GM19328 (cell line): ENCODE data around the gene ICAM2.
"Not testable (repeated sequence)": the region's sequence is repeated elsewhere in the genome, so short reads cannot be mapped to it uniquely, and the experiment has no call there.

Source experiments
- ATAC-seq: cut with Tn5 transposase; IDR thresholded peaks from one replicate; pipeline ENCODE4 v1.9.1; 2021; ENCODE audit warnings: mild to moderate bottlenecking, moderate library complexity; ENCODE audit not compliant: unreplicated experiment

ICAM2 gene

DNA sequence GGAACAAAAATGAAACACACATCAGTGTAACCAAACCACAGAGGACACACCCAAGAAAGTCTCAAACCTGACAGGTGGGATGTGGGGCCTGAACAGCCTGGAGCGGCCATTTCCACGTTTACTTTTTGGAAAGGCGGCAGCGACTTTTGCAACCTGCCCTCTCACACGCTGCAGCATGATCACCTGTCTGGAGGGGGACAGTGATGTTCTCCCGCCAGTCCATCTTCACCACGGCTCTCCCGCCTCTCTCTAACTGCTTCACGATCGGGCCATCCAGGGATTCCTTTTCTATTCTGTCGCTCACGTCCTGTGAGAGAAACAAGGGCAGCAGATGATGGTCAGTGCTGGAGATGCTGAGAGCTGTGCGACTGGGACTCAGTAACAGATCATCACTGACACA, 24.7 kb upstream of the ICAM2 start:
- no peak for ATAC-seq

GRCh38 chr17:64042700-64043485, 22.5 kb upstream of the ICAM2 start:
- no peak for ATAC-seq

DNA sequence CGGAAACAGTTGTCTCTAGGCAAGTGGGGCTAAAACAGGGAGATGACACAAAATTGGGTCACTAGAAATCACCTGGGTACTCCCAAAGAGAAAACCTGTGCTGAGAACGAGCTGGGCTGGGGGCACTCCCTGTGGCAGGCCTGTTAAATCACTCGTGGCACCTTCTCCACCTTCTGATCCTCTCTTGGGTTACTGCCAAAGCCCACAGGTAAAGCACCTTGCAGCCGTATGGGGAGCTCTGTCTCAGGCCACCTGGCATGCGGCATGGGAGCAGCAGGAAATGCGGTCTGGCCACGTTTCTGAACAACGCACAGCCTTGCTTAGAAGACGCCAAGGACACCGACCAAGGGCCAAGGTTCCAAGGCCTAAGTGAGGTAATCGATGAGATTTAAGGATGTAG, 21.5 kb upstream of the ICAM2 start:
- no peak for ATAC-seq

- ATAC-seq = no peak
These were observed 19.8 kb upstream of the ICAM2 start for GRCh38 chr17:64040206-64040605.

DNA sequence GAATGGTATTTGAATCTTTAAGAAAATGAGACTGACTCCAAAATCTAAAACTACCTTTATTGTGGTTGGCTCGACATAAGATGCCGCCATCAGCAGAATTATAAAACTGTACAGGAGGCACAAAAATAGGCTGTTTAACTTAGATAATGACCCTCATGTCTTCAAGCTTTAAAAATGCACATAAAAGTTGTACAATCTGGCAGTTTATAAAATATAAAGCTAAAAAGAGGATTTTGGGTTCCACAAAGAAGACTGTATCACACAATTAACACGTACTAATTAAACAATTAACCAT, 18.6 kb upstream of the ICAM2 start:
- ATAC-seq = no peak

DNA sequence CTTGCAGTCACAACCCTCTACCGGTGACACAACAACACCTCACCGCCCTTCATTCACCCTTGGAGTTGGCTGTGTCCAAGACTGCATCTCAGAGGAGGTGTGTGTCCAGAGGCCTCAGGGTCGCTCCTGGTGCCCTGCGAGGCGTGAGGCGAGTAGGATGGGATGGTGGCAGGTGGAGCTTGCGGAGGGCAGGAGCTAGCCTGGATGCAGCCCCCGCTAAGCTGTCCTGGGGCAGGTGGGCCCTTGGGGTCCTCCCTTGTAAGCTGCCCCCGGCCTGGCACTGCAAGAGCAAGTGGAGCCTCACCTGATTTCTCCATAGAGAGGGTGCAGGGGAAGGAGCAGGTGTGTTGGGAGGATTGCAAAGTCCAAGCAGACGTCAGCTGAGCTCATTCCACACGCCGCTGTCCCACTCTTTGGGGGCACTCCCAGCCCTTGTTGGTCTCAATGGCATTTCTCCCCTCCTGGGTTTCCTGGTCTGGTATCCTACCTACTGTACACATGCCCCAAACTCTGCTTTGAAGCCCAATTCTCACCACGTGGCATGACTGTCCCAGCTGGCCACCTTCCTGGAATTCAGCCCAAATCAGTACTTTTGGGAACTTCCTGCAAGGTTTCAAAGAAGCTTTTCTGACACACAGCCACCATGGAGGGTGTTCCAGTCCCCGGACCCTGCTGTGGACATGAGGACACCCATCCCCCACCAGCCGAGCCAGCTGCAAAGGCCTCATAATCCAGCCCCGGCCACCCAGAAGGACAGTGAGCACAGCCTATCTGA, 18.1 kb upstream of the ICAM2 start:
- ATAC-seq = no peak

GRCh38 chr17:64037802-64038201, 17.4 kb upstream of the ICAM2 start:
- ATAC-seq = no peak

GRCh38 chr17:64037180-64037579, 16.7 kb upstream of the ICAM2 start:
- no peak for ATAC-seq

DNA sequence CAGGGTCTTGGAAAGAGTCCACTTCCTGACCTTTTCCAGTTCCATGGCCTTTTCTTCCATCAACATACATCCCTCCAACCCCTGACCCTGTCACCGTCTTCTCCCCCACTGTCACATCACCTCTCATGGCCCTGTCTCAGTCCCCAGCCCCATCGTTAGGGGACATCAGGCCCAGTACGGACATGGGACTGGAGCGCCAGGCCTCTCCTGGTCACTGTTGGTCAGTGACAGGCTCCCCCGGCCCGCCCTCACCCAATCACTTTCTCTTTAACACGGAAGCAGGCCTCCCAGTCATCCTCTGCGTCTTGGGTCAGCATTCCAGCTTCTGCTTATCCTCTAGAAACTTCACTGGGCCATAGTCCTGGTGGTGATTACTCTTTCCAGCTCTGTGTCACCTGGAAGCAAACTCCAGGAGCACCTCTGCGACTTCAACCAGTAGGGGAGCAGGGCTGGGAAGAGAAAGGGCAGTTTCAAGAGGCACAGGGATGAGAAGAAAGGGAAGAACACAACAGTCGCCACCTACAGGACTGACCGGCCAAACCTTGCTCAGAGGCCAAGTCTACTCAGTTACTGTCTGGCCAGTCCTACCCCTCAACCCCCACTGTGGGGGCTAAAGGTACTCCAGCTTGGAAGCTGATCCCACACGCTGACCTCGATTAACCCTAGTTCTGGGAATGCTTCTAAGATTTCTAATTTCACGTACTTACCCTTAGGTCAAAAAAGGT, 15.9 kb upstream of the ICAM2 start:
- ATAC-seq = no peak

- no peak for ATAC-seq
These were observed 11.6 kb upstream of the ICAM2 start for GRCh38 chr17:64032081-64032480.

- no peak for ATAC-seq
These were observed 8.5 kb upstream of the ICAM2 start for GRCh38 chr17:64028874-64029464.

- ATAC-seq = no peak
These were observed 5.4 kb upstream of the ICAM2 start for GRCh38 chr17:64025732-64026294.

- no peak for ATAC-seq
These were observed 4.6 kb upstream of the ICAM2 start for GRCh38 chr17:64024781-64025731.

GRCh38 chr17:64024215-64024654, 3.8 kb upstream of the ICAM2 start:
- ATAC-seq = no peak

- no peak for ATAC-seq
These were observed 2.2 kb upstream of the ICAM2 start for GRCh38 chr17:64022611-64023063.

- ATAC-seq = not testable (repeated sequence)
These were observed 877 bp downstream of the ICAM2 start for GRCh38 chr17:64019551-64019961.

DNA sequence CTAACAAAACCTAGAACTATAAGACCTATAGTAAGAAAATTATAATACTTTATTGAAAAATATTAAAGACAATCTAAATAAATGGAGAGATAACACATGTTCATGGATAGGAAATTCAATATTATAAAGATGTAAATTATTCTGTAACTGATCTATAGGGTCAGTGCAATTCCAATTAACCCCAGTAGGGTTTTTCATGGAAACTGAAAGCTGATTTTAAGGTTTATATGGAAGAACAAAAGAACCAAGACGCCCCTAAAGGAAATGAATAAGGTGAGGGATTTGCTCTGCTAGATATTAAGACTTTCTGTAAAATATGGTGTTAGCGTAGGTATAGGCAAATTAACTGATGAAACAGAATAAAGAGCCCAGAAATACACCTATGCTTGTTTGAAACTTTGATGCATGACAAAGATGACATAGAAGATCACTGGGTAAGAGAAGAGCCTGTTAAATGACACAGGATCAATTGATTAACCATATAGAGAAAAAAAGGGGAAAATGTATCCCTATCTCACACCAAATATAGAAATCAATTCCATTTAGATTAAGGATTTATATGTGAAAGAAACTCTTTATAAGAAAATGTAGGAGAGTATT, 3.0 kb downstream of the ICAM2 start:
- ATAC-seq = no peak

GRCh38 chr17:64016974-64017373, 3.5 kb downstream of the ICAM2 start:
- ATAC-seq = no peak

DNA sequence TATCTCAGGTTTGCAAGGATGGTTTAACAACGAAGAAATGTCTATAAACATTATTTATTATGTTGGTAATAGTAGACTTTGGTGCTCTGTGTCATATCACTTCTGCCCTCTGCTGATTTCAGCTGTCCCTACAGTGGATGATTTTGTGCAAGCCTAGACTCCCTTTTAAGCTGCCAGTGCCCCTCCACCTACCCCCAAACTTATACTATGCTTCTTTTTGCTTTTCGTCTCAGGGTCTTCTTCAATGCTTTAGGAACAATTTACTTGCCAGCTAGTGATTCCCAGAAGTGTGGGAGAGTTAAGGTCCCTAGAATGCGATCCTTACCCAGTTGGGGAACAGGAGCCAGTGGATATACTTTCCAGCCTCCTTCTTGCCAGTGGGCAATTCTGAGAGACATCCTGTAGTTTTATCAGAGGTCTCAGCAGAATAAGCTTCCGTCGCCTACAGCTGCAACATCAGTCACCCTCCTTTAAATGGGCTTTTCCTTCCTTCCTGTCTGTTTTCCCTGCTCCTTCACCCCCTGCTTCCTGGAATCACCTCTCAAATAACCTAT, 4.1 kb downstream of the ICAM2 start:
- no peak for ATAC-seq
